ENCODE measurements around the gene RASL11A. TPM values are rescaled to one million over a fixed set of nuclear protein-coding genes. Genes with fewer than 3 reads are reported as not detected.
"Not testable (repeated sequence)": the region's sequence is repeated elsewhere in the genome, so short reads cannot be mapped to it uniquely, and the experiment has no call there.

Gene RASL11A
- total RNA-seq, 6 experiments from 2014 or later = 3.3 to 9.6 (median 7.3) TPM

GRCh38 chr13:27283906-27284493 lies 13.4 kb downstream of the RASL11A start:
- Mint-ChIP-seq H3K36me3 (ENCODE audit: low read depth) (no peaks in the 10 kb centered on the region), H3K9me3 (no peaks in the 10 kb centered on the region), H3K27me3 (ENCODE audit: insufficient read depth) (peaks cover 22% of the 10 kb centered on the region), H3K27ac (no peak overlapping the region), H3K4me1 (ENCODE audit: low read depth) (no peaks in the 10 kb centered on the region), H3K4me3 (no peak overlapping the region)
- DNase-seq = peak; percentile 30
- peak; percentile 66 for TF ChIP-seq CTCF (IDR thresholded peaks at IDR 0.05)

- Mint-ChIP-seq H3K4me3 (no peak overlapping the region), H3K27me3 (ENCODE audit: insufficient read depth) (peaks cover 26% of the 10 kb centered on the region), H3K36me3 (ENCODE audit: low read depth) (no peaks in the 10 kb centered on the region), H3K4me1 (ENCODE audit: low read depth) (no peaks in the 10 kb centered on the region), H3K27ac (no peak overlapping the region), H3K9me3 (no peaks in the 10 kb centered on the region)
- DNase-seq = no peak
- TF ChIP-seq CTCF (IDR thresholded peaks at IDR 0.05) = no peak
Measured at GRCh38 chr13:27288392-27288791, 17.8 kb downstream of the RASL11A start.

GRCh38 chr13:27289011-27289665 lies 18.5 kb downstream of the RASL11A start:
- DNase-seq = no peak
- TF ChIP-seq CTCF (IDR thresholded peaks at IDR 0.05) = no peak

GRCh38 chr13:27290715-27291114 lies 20.1 kb downstream of the RASL11A start:
- no peak for DNase-seq
- H3K4me1 Mint-ChIP-seq (ENCODE audit: low read depth) = no peaks in the 10 kb centered on the region
- H3K9me3 Mint-ChIP-seq = no peaks in the 10 kb centered on the region
- no peak overlapping the region for H3K27ac Mint-ChIP-seq
- H3K36me3 Mint-ChIP-seq (ENCODE audit: low read depth) = no peaks in the 10 kb centered on the region
- no peak overlapping the region for H3K4me3 Mint-ChIP-seq
- TF ChIP-seq CTCF (IDR thresholded peaks at IDR 0.05) = no peak
- H3K27me3 Mint-ChIP-seq (ENCODE audit: insufficient read depth) = peaks cover 30% of the 10 kb centered on the region

More at GRCh38 chr13:27289011-27289665, 18.5 kb downstream of the RASL11A start:
- no peaks in the 10 kb centered on the region for H3K9me3 Mint-ChIP-seq
- H3K27ac Mint-ChIP-seq = no peak overlapping the region
- no peaks in the 10 kb centered on the region for H3K36me3 Mint-ChIP-seq (ENCODE audit: low read depth)
- H3K4me3 Mint-ChIP-seq = no peak overlapping the region
- H3K27me3 Mint-ChIP-seq (ENCODE audit: insufficient read depth) = peaks cover 29% of the 10 kb centered on the region
- H3K4me1 Mint-ChIP-seq (ENCODE audit: low read depth) = no peaks in the 10 kb centered on the region

GRCh38 chr13:27291967-27292366 lies 21.3 kb downstream of the RASL11A start:
- not testable (repeated sequence) for H3K9me3 Mint-ChIP-seq; H3K4me3 Mint-ChIP-seq; H3K4me1 Mint-ChIP-seq (ENCODE audit: low read depth); H3K36me3 Mint-ChIP-seq (ENCODE audit: low read depth); DNase-seq; H3K27ac Mint-ChIP-seq
- peaks cover 36% of the 10 kb centered on the region for H3K27me3 Mint-ChIP-seq (ENCODE audit: insufficient read depth)

GRCh38 chr13:27293076-27293691 lies 22.6 kb downstream of the RASL11A start:
- Mint-ChIP-seq H3K27ac (no peak overlapping the region), H3K27me3 (ENCODE audit: insufficient read depth) (peaks cover 43% of the 10 kb centered on the region), H3K4me3 (no peak overlapping the region), H3K9me3 (no peaks in the 10 kb centered on the region), H3K36me3 (ENCODE audit: low read depth) (no peaks in the 10 kb centered on the region), H3K4me1 (ENCODE audit: low read depth) (no peaks in the 10 kb centered on the region; the same call in 1 of the 2 replicates)
- no peak for DNase-seq
- TF ChIP-seq CTCF (IDR thresholded peaks at IDR 0.05) = no peak

All from HFFc6 (cell line).